PC-9 (cell line): ENCODE data around the gene SMCP. TPM values are rescaled to one million over a fixed set of nuclear protein-coding genes. Genes with fewer than 3 reads are reported as not detected.
A peak's percentile ranks its signal among the peaks of the same experiment; 100 is the strongest.

Experiments
- BruUV-seq: library from RNA; stranded (reverse); fragments of 400-500 nt; replicated peaks from 2 replicates; lab custom pipeline; 2021; lab: Mats Ljungman, UMichigan
- CTCF ChIA-PET: fragments of 300-600 bp; sonication (Branson Sonifier 250); formaldehyde crosslinking; loops from one replicate; lab custom pipeline; 2022; ENCODE audit warnings: antibody characterized with exemption; lab: Charles Lee
- POLR2A ChIA-PET: fragments of 300-600 bp; sonication (Branson Sonifier 250); formaldehyde crosslinking; loops from one replicate; lab custom pipeline; 2022; ENCODE audit warnings: antibody characterized with exemption; ENCODE audit not compliant: unreplicated experiment; lab: Charles Lee
- DNase-seq, 2 experiments: peaks; one replicate each; pipeline versions ENCODE4 v3.0.0 to v3.0.0-alpha.2; 2015 to 2022; ENCODE audit warnings: mixed read lengths in 1 of 2
- H2AFZ ChIP-seq: fragments of 200-600 bp; sonication (generic); 2 replicates; pipeline ENCODE4 v1.8.1; 2017; ENCODE audit warnings: antibody characterized with exemption
- H3F3A ChIP-seq: fragments of 200-600 bp; sonication (generic); 2 replicates; pipeline ENCODE4 v1.8.1; 2017; ENCODE audit warnings: antibody characterized with exemption, mild to moderate bottlenecking, low read depth; ENCODE audit not compliant: insufficient read depth
- H3K27ac ChIP-seq: fragments of 200-600 bp; sonication (generic); 2 replicates; pipeline ENCODE4 v1.6.1; 2016; ENCODE audit warnings: mixed run types
- H3K27me3 ChIP-seq: fragments of 200-600 bp; sonication (generic); 2 replicates; pipeline ENCODE4 v1.6.1; 2016; ENCODE audit warnings: low read depth, mixed run types; ENCODE audit not compliant: insufficient read depth
- H3K36me3 ChIP-seq: fragments of 200-600 bp; sonication (generic); 2 replicates; pipeline ENCODE4 v1.6.1; 2016; ENCODE audit warnings: low read depth, mixed run types
- H3K4me1 ChIP-seq: fragments of 200-600 bp; sonication (generic); replicated peaks from 2 replicates; pipeline ENCODE4 v1.6.1; 2016; ENCODE audit warnings: mixed run types; ENCODE audit not compliant: insufficient read depth
- H3K4me2 ChIP-seq: fragments of 200-600 bp; sonication (generic); 2 replicates; pipeline ENCODE4 v1.6.1; 2017; ENCODE audit warnings: mixed run types
- H3K4me3 ChIP-seq: fragments of 200-600 bp; sonication (generic); 2 replicates; pipeline ENCODE4 v1.6.1; 2016; ENCODE audit warnings: mixed run types
- H3K79me2 ChIP-seq: fragments of 200-600 bp; sonication (generic); 2 replicates; pipeline ENCODE4 v1.6.1; 2017; ENCODE audit warnings: low read depth, mixed run types
- H3K9me2 ChIP-seq: fragments of 200-600 bp; sonication (generic); 2 replicates; pipeline ENCODE4 v1.8.1; 2017; ENCODE audit warnings: mild to moderate bottlenecking; ENCODE audit not compliant: insufficient read depth
- H3K9me3 ChIP-seq: fragments of 200-600 bp; sonication (generic); 2 replicates; pipeline ENCODE4 v1.8.1; 2016; ENCODE audit warnings: low read depth; ENCODE audit not compliant: insufficient read depth
- H4K20me1 ChIP-seq: fragments of 200-600 bp; sonication (generic); 2 replicates; pipeline ENCODE4 v1.8.1; 2017; ENCODE audit not compliant: insufficient read depth
- EZH2 ChIP-seq: fragments of 200-600 bp; sonication (generic); IDR thresholded peaks from 2 replicates; pipeline ENCODE4 v1.8.0; 2017; ENCODE audit warnings: antibody characterized with exemption, low read depth
- intact Hi-C: fragments of 100-400 bp; cut with micrococcal nuclease; formaldehyde crosslinking; loops from one replicate; pipeline ENCODE4 v1.10.0; 2022; ENCODE audit not compliant: unreplicated experiment
- total RNA-seq: library from RNA; stranded (reverse); gene quantifications from 2 replicates; pipeline ENCODE4 v1.2.3, GENCODE V29; 2021
- TF ChIP-seq, protein P1 (sequence below): fragments of 200-600 bp; sonication (generic); conservative IDR thresholded peaks from 2 replicates; pipeline ENCODE4 v1.6.1; 2017; ENCODE audit warnings: mixed run types, antibody characterized with exemption, mild to moderate bottlenecking, moderate library complexity

The SMCP gene
- total RNA-seq, 1 experiment from 2014 or later = not detected

- ChIA-PET POLR2A (interaction anchor here (0.7 kb wide), 1 partner anchor 72 kb away, joined by 4 read pairs; no protein-coding TSS in a partner anchor), CTCF (no interaction called here)
- Histone ChIP-seq H3F3A (peaks cover 8% of the 10 kb centered on the region; the same call in 1 of the 2 replicates), H3K27ac (no peak overlapping the region), H3K4me3 (no peak overlapping the region), H2AFZ (no peak overlapping the region), H3K27me3 (no peaks in the 10 kb centered on the region), H3K4me2 (no peak overlapping the region), H3K9me3 (no peaks in the 10 kb centered on the region), H3K4me1 (peaks cover 17% of the 10 kb centered on the region), H4K20me1 (no peaks in the 10 kb centered on the region), H3K36me3 (no peaks in the 10 kb centered on the region), H3K79me2 (no peaks in the 10 kb centered on the region), H3K9me2 (no peaks in the 10 kb centered on the region)
- intact Hi-C loops = no loop called here
- no TSS peak for BruUV-seq
- no peak for DNase-seq
- TF ChIP-seq EZH2 = no peak
- TF ChIP-seq, protein P1, sequence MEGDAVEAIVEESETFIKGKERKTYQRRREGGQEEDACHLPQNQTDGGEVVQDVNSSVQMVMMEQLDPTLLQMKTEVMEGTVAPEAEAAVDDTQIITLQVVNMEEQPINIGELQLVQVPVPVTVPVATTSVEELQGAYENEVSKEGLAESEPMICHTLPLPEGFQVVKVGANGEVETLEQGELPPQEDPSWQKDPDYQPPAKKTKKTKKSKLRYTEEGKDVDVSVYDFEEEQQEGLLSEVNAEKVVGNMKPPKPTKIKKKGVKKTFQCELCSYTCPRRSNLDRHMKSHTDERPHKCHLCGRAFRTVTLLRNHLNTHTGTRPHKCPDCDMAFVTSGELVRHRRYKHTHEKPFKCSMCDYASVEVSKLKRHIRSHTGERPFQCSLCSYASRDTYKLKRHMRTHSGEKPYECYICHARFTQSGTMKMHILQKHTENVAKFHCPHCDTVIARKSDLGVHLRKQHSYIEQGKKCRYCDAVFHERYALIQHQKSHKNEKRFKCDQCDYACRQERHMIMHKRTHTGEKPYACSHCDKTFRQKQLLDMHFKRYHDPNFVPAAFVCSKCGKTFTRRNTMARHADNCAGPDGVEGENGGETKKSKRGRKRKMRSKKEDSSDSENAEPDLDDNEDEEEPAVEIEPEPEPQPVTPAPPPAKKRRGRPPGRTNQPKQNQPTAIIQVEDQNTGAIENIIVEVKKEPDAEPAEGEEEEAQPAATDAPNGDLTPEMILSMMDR = no peak
Observed at GRCh38 chr1:152912900-152913299, 34.8 kb downstream of the SMCP start.

- ChIA-PET CTCF (interaction anchor here (2.5 kb wide), 1 partner anchor 115 kb away, joined by 6 read pairs; no protein-coding TSS in a partner anchor), POLR2A (no interaction called here)
- DNase-seq = no peak
Observed at GRCh38 chr1:152917794-152918193, 39.7 kb downstream of the SMCP start.

DNA sequence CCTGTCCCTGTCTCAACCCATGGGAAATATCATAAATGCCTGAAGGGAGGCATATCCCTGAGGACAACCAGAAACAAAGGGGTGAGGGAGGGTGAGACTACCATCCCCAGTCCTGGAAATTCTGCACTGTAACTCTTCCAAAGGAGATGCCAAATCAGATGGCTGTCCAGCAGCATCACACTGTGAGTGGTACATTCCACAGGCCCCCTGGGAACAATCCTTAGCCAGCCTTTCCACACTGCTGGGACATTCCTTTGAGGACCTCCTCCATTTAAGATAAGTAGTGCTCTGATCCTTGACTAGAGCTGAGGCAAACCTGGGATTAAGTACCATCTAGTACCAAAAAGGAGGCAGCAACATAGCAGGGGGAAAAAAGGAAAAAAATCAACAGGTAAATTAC is 40.9 kb downstream of the SMCP start:
- no peaks in the 10 kb centered on the region for H3K79me2 ChIP-seq
- no peaks in the 10 kb centered on the region for H3K4me1 ChIP-seq
- no peak for TF ChIP-seq EZH2
- TF ChIP-seq, protein P1 = no peak
- no peak overlapping the region for H2AFZ ChIP-seq
- H3K9me3 ChIP-seq = no peaks in the 10 kb centered on the region
- H3K4me2 ChIP-seq = no peak overlapping the region
- CTCF ChIA-PET = interaction anchor here (2.5 kb wide), 1 partner anchor 114 kb away, joined by 6 read pairs; no protein-coding TSS in a partner anchor
- DNase-seq = no peak
- intact Hi-C loops = loop anchor here (5.0 kb wide), 1 partner anchor 273 kb away; no protein-coding TSS in a partner anchor
- POLR2A ChIA-PET = no interaction called here
- H4K20me1 ChIP-seq = no peaks in the 10 kb centered on the region
- no peaks in the 10 kb centered on the region for H3K36me3 ChIP-seq
- H3K27me3 ChIP-seq = no peaks in the 10 kb centered on the region
- no peak overlapping the region for H3K4me3 ChIP-seq
- H3F3A ChIP-seq = no peaks in the 10 kb centered on the region
- no peak overlapping the region for H3K27ac ChIP-seq
- no peaks in the 10 kb centered on the region for H3K9me2 ChIP-seq
- no TSS peak for BruUV-seq

More at GRCh38 chr1:152917794-152918193, 39.7 kb downstream of the SMCP start:
- Histone ChIP-seq H3K4me2 (no peak overlapping the region), H3K27ac (no peak overlapping the region), H3K4me3 (no peak overlapping the region), H3K4me1 (no peaks in the 10 kb centered on the region), H3K9me3 (no peaks in the 10 kb centered on the region), H4K20me1 (no peaks in the 10 kb centered on the region), H3K36me3 (no peaks in the 10 kb centered on the region), H3K79me2 (no peaks in the 10 kb centered on the region), H3K27me3 (no peaks in the 10 kb centered on the region), H3F3A (no peaks in the 10 kb centered on the region), H3K9me2 (no peaks in the 10 kb centered on the region), H2AFZ (no peak overlapping the region)
- TF ChIP-seq, protein P1 = peak; percentile 46
- TF ChIP-seq EZH2 = no peak
- intact Hi-C loops = loop anchor here (5.0 kb wide), 1 partner anchor 275 kb away; no protein-coding TSS in a partner anchor
- no TSS peak for BruUV-seq
